NCI-H748 treated with DMSO at 0.1 percent for 48 hours (cell line): ENCODE measurements around the gene MYO9B.

Experiments
- DNase-seq: peaks from one replicate; lab custom pipeline; 2025; lab: John Stamatoyannopoulos, UW

MYO9B gene

GRCh38 chr19:17215127-17215971 is 139.8 kb downstream of the MYO9B start, which contains the start of gene USE1:
Gene USE1 (plus strand): TSS chr19:17215357. CDS start chr19:17215406, 49 bp downstream.
- peak; percentile 70 for DNase-seq

GRCh38 chr19:17216058-17216670 is 140.6 kb downstream of the MYO9B start:
- no peak for DNase-seq

- DNase-seq = no peak
These were observed 143.7 kb downstream of the MYO9B start for GRCh38 chr19:17219286-17219685.

- no peak for DNase-seq
These were observed 144.7 kb downstream of the MYO9B start for GRCh38 chr19:17220207-17220758.

GRCh38 chr19:17225053-17225452 is 149.5 kb downstream of the MYO9B start:
- no peak for DNase-seq

GRCh38 chr19:17226002-17226933 is 150.7 kb downstream of the MYO9B start, which contains the start of gene OCEL1:
Gene OCEL1 (plus strand): TSS chr19:17226226. CDS start chr19:17226248, 22 bp downstream.
- peak; percentile 84 for DNase-seq

- DNase-seq = no peak
These were observed 152.3 kb downstream of the MYO9B start for GRCh38 chr19:17227798-17228367.

- DNase-seq = no peak
These were observed 154.3 kb downstream of the MYO9B start for GRCh38 chr19:17229890-17230289.

GRCh38 chr19:17232258-17232657 is 156.7 kb downstream of the MYO9B start:
- no peak for DNase-seq

GRCh38 chr19:17234911-17235299 is 159.3 kb downstream of the MYO9B start:
- DNase-seq = peak; percentile 24

- DNase-seq = peak; percentile 24
These were observed 159.9 kb downstream of the MYO9B start for GRCh38 chr19:17235300-17235970.

GRCh38 chr19:17235971-17236777 is 160.6 kb downstream of the MYO9B start:
- DNase-seq = peak; percentile 24

GRCh38 chr19:17236811-17237543 is 161.4 kb downstream of the MYO9B start:
- DNase-seq = no peak

GRCh38 chr19:17237747-17238706 is 162.4 kb downstream of the MYO9B start:
- DNase-seq = no peak

GRCh38 chr19:17240062-17240752 is 164.6 kb downstream of the MYO9B start:
- DNase-seq = no peak

GRCh38 chr19:17240826-17241399 is 165.3 kb downstream of the MYO9B start:
- no peak for DNase-seq
